Esophagus muscularis mucosa (tissue), 4 donors: Measurements from ENCODE around the gene TNS1. TPM values are rescaled to one million over a fixed set of nuclear protein-coding genes. Genes with fewer than 3 reads are reported as not detected.

Experiments
- DNase-seq: peaks from one replicate; pipeline ENCODE4 v3.0.0-alpha.2; 2017; ENCODE audit errors: extremely low spot score
- H3K27ac ChIP-seq, 4 donors: fragments of 200-600 bp; sonication (generic); replicated peaks in 1 of 4; 1 replicate in 3 of 4; 2 replicates in 1 of 4; pipeline ENCODE4 v1.5.1; 2016 to 2019; ENCODE audit warnings: mild to moderate bottlenecking in 1 of 4
- H3K27me3 ChIP-seq, 4 donors: fragments of 200-600 bp; sonication (generic); one replicate each; pipeline versions ENCODE4 v1.5.1 to v1.6.0; 2016 to 2019
- H3K36me3 ChIP-seq, 4 donors: fragments of 200-600 bp; sonication (generic); one replicate each; pipeline ENCODE4 v1.5.1; 2016 to 2019
- H3K4me1 ChIP-seq, 4 donors: fragments of 200-600 bp; sonication (generic); one replicate each; pipeline ENCODE4 v1.5.1; 2016 to 2019
- H3K4me3 ChIP-seq, 4 donors: fragments of 200-600 bp; sonication (generic); 1 replicate in 2 of 4; 2 replicates in 2 of 4; pipeline ENCODE4 v1.5.1; 2016 to 2019; ENCODE audit warnings: mild to moderate bottlenecking in 4 of 4, moderate library complexity in 1 of 4
- H3K9me3 ChIP-seq, 4 donors: fragments of 200-600 bp; sonication (generic); 1 replicate in 3 of 4; 2 replicates in 1 of 4; pipeline ENCODE4 v1.5.1; 2016 to 2019
- EP300 ChIP-seq: sonication (generic); formaldehyde crosslinking; IDR thresholded peaks from one replicate; pipeline ENCODE4 v1.6.1; 2017; ENCODE audit warnings: antibody characterized with exemption
- POLR2A ChIP-seq: fragments of 450-650 bp; IDR thresholded peaks from one replicate; pipeline ENCODE4 v1.6.1; 2017; ENCODE audit warnings: antibody characterized with exemption, moderate library complexity, mild to moderate bottlenecking, low read depth
- POLR2AphosphoS5 ChIP-seq, 2 donors: sonication (generic); formaldehyde crosslinking; IDR thresholded peaks; one replicate each; pipeline ENCODE4 v1.6.1; 2017; ENCODE audit warnings: antibody characterized with exemption in 2 of 2
- WGBS: methylation state at CpG from one replicate; pipeline ENCODE4 v1.1.5; 2018; 5-methylcytosine and 5-hydroxymethylcytosine counted together
- intact Hi-C: fragments of 100-400 bp; cut with DNase I; formaldehyde crosslinking; loops from one replicate; pipeline ENCODE4 v1.15.1; 2023
- total RNA-seq, 4 donors: library from RNA; depleted of rRNA; stranded (reverse); fragments of >200 nt; gene quantifications; one replicate each; pipeline versions ENCODE4 v1.1.0 to v1.2.1, GENCODE V29; 2016
- TF ChIP-seq, protein P1 (sequence below), 3 experiments: fragments of 200-600 bp in 2 of 3; fragments of 450-650 bp in 1 of 3; sonication (generic) in 2 of 3; IDR thresholded peaks; one replicate each; pipeline ENCODE4 v1.5.1; 2017 to 2019; ENCODE audit warnings: antibody characterized with exemption in 3 of 3, mild to moderate bottlenecking in 2 of 3, moderate library complexity in 1 of 3

TNS1 gene
- total RNA-seq, 4 donors from 2014 or later, result 1,001 to 2,170 (median 1,411) TPM

DNA sequence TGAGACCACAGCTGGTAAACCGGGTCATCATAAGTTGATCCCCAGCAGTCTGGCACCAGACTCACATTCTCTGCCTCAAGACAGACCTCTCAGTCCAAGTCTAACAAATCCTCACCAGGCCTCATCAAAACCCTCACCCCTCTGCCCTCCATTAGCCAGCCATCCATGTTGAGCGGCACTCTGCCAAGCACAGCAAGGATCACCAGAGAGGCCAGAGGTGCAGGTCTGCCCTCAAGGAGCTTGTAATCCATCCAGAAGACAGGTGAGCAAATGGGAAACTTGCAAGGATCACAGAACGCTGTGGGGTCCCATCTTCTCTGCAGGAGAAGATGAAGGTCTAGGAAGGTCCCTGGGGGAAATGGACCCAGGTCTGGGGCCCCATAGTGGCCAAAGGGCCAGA lies 63.6 kb downstream of the TNS1 start:
- Histone ChIP-seq H3K27ac (peak overlapping the region; percentile 89 to 98 (median 97)), H3K36me3 (peaks cover 0 to 7% (median 0%) of the 10 kb centered on the region in 4 donors), H3K27me3 (no peaks in the 10 kb centered on the region), H3K4me1 (peaks cover 77 to 98% (median 90%) of the 10 kb centered on the region in 4 donors), H3K4me3 (peak overlapping the region; percentile 61 to 89 (median 76)), H3K9me3 (no peaks in the 10 kb centered on the region)
- DNase-seq, result no peak
- TF ChIP-seq, protein P1, sequence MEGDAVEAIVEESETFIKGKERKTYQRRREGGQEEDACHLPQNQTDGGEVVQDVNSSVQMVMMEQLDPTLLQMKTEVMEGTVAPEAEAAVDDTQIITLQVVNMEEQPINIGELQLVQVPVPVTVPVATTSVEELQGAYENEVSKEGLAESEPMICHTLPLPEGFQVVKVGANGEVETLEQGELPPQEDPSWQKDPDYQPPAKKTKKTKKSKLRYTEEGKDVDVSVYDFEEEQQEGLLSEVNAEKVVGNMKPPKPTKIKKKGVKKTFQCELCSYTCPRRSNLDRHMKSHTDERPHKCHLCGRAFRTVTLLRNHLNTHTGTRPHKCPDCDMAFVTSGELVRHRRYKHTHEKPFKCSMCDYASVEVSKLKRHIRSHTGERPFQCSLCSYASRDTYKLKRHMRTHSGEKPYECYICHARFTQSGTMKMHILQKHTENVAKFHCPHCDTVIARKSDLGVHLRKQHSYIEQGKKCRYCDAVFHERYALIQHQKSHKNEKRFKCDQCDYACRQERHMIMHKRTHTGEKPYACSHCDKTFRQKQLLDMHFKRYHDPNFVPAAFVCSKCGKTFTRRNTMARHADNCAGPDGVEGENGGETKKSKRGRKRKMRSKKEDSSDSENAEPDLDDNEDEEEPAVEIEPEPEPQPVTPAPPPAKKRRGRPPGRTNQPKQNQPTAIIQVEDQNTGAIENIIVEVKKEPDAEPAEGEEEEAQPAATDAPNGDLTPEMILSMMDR (IDR thresholded peaks at IDR 0.05), result no peak
- TF ChIP-seq EP300, result no peak
- TF ChIP-seq POLR2AphosphoS5 (IDR thresholded peaks at IDR 0.05), result no peak
- no peak for TF ChIP-seq POLR2A
- intact Hi-C loops, result no loop called here
- WGBS, result 40% methylated on average over 2 of the region's 3 CpGs

DNA sequence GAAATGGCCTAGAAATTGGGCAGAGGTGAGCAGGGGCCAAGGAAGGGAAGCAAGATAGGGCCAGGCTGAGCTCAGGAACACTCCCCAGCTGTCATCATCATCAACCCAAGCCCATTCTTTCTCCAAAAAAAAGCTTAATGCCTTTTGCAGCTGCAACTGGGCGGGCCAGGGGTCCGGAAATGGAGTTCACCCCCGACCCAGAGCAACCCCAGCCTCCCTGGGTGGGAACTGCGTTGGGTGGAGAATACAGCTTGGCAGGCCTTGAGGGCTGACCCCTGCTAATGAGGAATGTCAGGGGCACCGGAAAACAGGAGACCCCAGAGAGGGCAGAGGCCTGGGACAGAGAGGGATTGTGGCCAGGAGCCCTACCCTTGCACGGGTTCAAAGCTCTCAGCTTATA lies 64.8 kb downstream of the TNS1 start:
- intact Hi-C loops, result no loop called here
- DNase-seq, result no peak
- H3K36me3 ChIP-seq, result peaks cover 0 to 7% (median 0%) of the 10 kb centered on the region in 4 donors
- TF ChIP-seq EP300 (no peak), POLR2A (no peak), POLR2AphosphoS5 (IDR thresholded peaks at IDR 0.05) (peak in 1 of 2 donors; percentile 7)
- TF ChIP-seq, protein P1 (IDR thresholded peaks at IDR 0.05), result no peak
- H3K27ac ChIP-seq, result peak overlapping the region; percentile 89 to 98 (median 97)
- H3K4me3 ChIP-seq, result peak overlapping the region; percentile 61 to 89 (median 76)
- no peaks in the 10 kb centered on the region for H3K9me3 ChIP-seq
- no peaks in the 10 kb centered on the region for H3K27me3 ChIP-seq
- 57% methylated on average over 5 of the region's 6 CpGs for WGBS
- peaks cover 86 to 100% (median 93%) of the 10 kb centered on the region in 4 donors for H3K4me1 ChIP-seq

DNA sequence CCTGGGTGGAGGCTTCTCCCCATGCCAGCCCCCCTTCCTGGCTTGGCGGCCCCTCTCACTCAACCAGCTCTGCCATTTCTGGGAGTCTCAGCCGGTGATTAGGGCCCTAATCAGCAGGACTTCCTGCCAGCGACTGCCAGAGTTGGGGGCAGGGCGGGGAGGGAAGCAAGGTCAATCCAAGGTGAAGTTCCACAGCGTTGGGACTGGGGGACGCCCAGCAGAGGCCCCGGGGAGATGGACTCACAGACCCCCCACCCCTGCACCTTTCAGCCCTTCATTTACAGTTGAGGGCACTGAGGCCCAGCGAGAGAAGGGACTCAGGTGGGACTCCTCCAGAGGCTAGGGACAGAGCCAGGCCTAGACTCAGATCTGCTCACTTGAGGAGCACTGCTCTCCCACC lies 65.3 kb downstream of the TNS1 start:
- peak in 1 of 2 donors; percentile 62 for TF ChIP-seq POLR2AphosphoS5 (IDR thresholded peaks at IDR 0.05)
- TF ChIP-seq EP300, result no peak
- H3K27ac ChIP-seq, result peak overlapping the region; percentile 89 to 98 (median 97)
- H3K4me1 ChIP-seq, result peaks cover 92 to 100% (median 95%) of the 10 kb centered on the region in 4 donors
- DNase-seq, result no peak
- no peaks in the 10 kb centered on the region for H3K9me3 ChIP-seq
- no peaks in the 10 kb centered on the region for H3K27me3 ChIP-seq
- 38% methylated on average over 2 of the region's 8 CpGs for WGBS
- peaks cover 0 to 7% (median 2%) of the 10 kb centered on the region in 4 donors for H3K36me3 ChIP-seq
- peak overlapping the region; percentile 61 to 89 (median 76) for H3K4me3 ChIP-seq
- intact Hi-C loops, result no loop called here

DNA sequence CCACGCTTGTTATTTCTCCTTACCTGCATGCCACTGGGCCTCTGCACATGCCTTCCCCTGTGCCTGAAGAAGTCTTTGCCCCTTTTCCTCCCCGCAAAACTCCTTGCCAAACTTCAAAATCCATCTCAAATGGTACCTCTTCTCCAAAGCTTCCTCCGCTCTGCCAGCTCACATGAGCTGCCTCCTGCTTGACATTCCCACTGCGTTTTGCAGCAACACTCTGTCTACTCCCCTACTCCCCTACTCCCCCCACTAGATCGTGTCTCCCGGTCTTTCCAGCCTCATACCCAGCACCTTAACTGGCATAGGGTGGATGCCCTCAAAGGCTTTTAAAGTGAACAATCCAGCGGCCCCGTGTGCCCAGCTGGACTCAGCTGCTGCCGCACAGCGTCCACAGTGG lies 65.8 kb downstream of the TNS1 start:
- WGBS, result 42% methylated on average over 10 of the region's 10 CpGs
- peaks cover 0 to 9% (median 3%) of the 10 kb centered on the region in 4 donors for H3K36me3 ChIP-seq
- no peaks in the 10 kb centered on the region for H3K9me3 ChIP-seq
- H3K4me1 ChIP-seq, result peaks cover 93 to 100% (median 95%) of the 10 kb centered on the region in 4 donors
- TF ChIP-seq, protein P1 (IDR thresholded peaks at IDR 0.05), result no peak
- TF ChIP-seq POLR2AphosphoS5 (IDR thresholded peaks at IDR 0.05), result no peak
- no peak for TF ChIP-seq POLR2A
- no peak for TF ChIP-seq EP300
- H3K27me3 ChIP-seq, result no peaks in the 10 kb centered on the region
- peak overlapping the region; percentile 61 to 89 (median 76) for H3K4me3 ChIP-seq
- no peak for DNase-seq
- peak overlapping the region; percentile 89 to 98 (median 97) for H3K27ac ChIP-seq
- intact Hi-C loops, result no loop called here

DNA sequence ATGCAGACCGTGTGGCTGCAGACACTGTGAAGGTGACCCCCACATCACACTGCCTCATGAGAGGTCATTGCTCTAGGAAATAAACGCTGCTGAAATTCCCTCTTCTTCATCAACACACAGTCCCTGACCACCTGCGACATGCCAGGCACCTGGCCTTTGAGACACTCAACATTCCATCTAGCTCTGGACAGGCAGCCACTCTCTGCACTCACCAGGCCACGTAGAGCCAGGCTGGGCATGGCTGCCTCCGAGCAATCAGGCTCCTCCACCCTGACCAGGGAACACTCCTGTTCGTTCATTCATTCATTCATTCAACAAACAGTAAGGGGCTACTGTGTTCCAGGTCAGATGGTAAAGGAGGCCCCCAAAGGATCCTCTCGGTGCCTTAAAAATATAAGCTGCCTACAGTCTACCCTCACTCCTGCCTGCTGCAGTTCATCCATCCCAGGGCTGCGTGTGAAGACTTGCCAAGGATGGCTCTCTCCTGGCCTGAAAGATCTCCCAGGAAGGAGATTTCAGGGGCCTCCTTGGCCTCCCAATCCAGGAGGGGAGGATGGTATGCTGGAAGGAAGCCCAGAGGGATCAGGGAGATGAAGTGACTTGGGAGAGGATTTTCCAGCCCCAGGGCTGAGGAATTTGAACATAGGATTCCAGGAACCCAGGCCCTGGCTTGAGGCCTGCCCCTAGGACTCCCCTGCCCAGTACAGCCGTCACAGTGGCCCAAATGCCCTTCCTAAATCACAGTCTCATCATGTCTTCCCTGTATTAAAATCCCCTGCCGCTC lies 66.7 kb downstream of the TNS1 start:
- Histone ChIP-seq H3K4me3 (peak overlapping the region; percentile 61 to 89 (median 76)), H3K27ac (peak overlapping the region; percentile 89 to 98 (median 97)), H3K9me3 (no peaks in the 10 kb centered on the region), H3K27me3 (no peaks in the 10 kb centered on the region), H3K36me3 (peaks cover 0 to 11% (median 3%) of the 10 kb centered on the region in 4 donors), H3K4me1 (peaks cover 94 to 100% (median 98%) of the 10 kb centered on the region in 4 donors)
- no peak for DNase-seq
- TF ChIP-seq POLR2AphosphoS5 (IDR thresholded peaks at IDR 0.05) (peak in 1 of 2 donors; percentile 75), EP300 (peak; percentile 34), POLR2A (no peak)
- TF ChIP-seq, protein P1 (IDR thresholded peaks at IDR 0.05), result no peak
- 52% methylated on average over 8 of the region's 10 CpGs for WGBS
- intact Hi-C loops, result no loop called here
